Measurements from ENCODE around the gene CSN1S1. TPM values are rescaled to one million over a fixed set of nuclear protein-coding genes. Genes with fewer than 3 reads are reported as not detected.

Gene CSN1S1, protein sequence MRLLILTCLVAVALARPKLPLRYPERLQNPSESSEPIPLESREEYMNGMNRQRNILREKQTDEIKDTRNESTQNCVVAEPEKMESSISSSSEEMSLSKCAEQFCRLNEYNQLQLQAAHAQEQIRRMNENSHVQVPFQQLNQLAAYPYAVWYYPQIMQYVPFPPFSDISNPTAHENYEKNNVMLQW
- total RNA-seq = not detected
- polyA plus RNA-seq = not detected

DNA sequence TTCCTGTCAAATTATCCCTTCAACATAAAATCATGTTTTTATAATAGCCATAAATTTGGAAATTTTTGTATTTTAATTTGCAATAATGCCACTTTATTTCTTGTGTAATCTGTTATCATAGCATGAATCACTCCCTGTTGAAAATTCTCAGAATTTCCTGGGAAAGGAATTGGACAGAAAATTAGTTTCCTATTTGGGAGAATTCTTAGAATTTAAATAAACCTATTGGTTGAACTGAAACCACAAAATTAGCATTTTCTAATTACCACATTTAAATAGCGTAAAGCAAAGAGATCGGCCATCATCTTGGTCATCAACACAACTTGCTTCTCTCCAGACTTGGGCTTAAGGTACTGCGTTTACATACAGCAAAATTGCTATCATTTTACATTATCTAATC is at the start of gene CSN1S1:
Gene CSN1S1, plus strand, starts transcription at position 301 of the 400 bp plus-strand sequence. CDS start 1,488 bp downstream, outside the sequence.
- no peak within 1 kb of the TSS for H3K27ac ChIP-seq (ENCODE audit: insufficient read depth, low read length, poor library complexity, severe bottlenecking)
- no peaks in the 10 kb centered on the region for H3K36me3 Mint-ChIP-seq
- peaks cover 0 to 3% (median 0%) of the 10 kb centered on the region in 7 donors for H3K9me3 Mint-ChIP-seq
- H3K27ac Mint-ChIP-seq = no peak within 1 kb of the TSS
- H3K4me1 ChIP-seq (ENCODE audit: control insufficient read depth, insufficient read depth, low read length, poor library complexity, severe bottlenecking) = no peaks in the 10 kb centered on the region
- H3K27me3 ChIP-seq (ENCODE audit: control insufficient read depth, insufficient read depth, low read length) = no peaks in the 10 kb centered on the region
- no peak for DNase-seq
- H3K4me3 Mint-ChIP-seq = no peak within 1 kb of the TSS
- no peaks in the 10 kb centered on the region for H3K4me1 Mint-ChIP-seq
- no peaks in the 10 kb centered on the region for H3K36me3 ChIP-seq (ENCODE audit: control insufficient read depth, insufficient read depth, low read length)
- H3K27me3 Mint-ChIP-seq = no peaks in the 10 kb centered on the region
- no peak for ATAC-seq (ENCODE audit: low read depth in 2 of 2)
- H3K4me3 ChIP-seq (ENCODE audit: low read depth, low read length) = no peak within 1 kb of the TSS
- no peaks in the 10 kb centered on the region for H3K9me3 ChIP-seq (ENCODE audit: control insufficient read depth in 2 of 2, low read length in 2 of 2)

DNA sequence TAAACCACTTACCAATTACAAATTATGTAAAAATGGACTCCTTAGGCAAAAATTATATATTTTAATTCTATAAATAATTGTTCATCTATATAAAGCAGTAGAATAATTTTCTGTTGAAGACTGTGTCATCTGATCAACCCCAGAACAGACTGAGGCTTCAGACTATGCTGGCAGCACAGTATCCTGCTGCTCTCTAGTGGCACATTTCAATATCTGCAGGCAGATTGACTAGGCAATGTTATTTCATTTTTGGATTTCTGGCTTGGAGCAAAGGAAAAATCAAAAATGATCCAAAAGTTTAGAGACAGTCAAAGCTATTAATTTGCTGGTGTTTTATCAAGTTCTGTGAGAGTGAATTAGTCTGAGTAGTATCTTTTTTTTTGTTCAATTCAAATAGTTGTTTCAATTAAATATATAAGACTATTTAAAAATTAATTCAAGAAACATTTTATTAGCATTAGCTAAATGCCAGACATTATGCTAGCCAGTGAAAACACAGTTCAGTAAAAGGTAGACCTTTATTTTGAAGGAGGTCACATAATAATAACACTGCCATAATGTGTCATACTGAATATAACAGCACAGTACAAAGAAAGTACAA is 49.6 kb upstream of the CSN1S1 start:
- no peaks in the 10 kb centered on the region for H3K4me1 ChIP-seq (ENCODE audit: control insufficient read depth, insufficient read depth, low read length, poor library complexity, severe bottlenecking)
- Mint-ChIP-seq H3K27me3 (no peaks in the 10 kb centered on the region), H3K27ac (no peak overlapping the region), H3K9me3 (peaks cover 0 to 3% (median 0%) of the 10 kb centered on the region in 7 donors), H3K36me3 (no peaks in the 10 kb centered on the region), H3K4me1 (peaks cover 0 to 1% (median 0%) of the 10 kb centered on the region in 4 donors), H3K4me3 (no peak overlapping the region)
- no peaks in the 10 kb centered on the region for H3K36me3 ChIP-seq (ENCODE audit: control insufficient read depth, insufficient read depth, low read length)
- H3K27me3 ChIP-seq (ENCODE audit: control insufficient read depth, insufficient read depth, low read length) = no peaks in the 10 kb centered on the region
- DNase-seq = peak in 2 of 3 donors; percentile 34 to 39
- H3K4me3 ChIP-seq (ENCODE audit: low read depth, low read length) = no peak overlapping the region
- peak; percentile 58 to 60 for ATAC-seq (ENCODE audit: low read depth in 2 of 2)
- no peaks in the 10 kb centered on the region for H3K9me3 ChIP-seq (ENCODE audit: control insufficient read depth in 2 of 2, low read length in 2 of 2)
- H3K27ac ChIP-seq (ENCODE audit: insufficient read depth, low read length, poor library complexity, severe bottlenecking) = no peak overlapping the region

GRCh38 chr4:69882150-69882549 is 48.7 kb upstream of the CSN1S1 start:
- H3K36me3 Mint-ChIP-seq = no peaks in the 10 kb centered on the region
- H3K27ac Mint-ChIP-seq = no peak overlapping the region
- H3K27ac ChIP-seq (ENCODE audit: insufficient read depth, low read length, poor library complexity, severe bottlenecking) = no peak overlapping the region
- H3K4me3 Mint-ChIP-seq = no peak overlapping the region
- H3K9me3 Mint-ChIP-seq = peaks cover 0 to 3% (median 0%) of the 10 kb centered on the region in 7 donors
- no peaks in the 10 kb centered on the region for H3K9me3 ChIP-seq (ENCODE audit: control insufficient read depth in 2 of 2, low read length in 2 of 2)
- H3K4me3 ChIP-seq (ENCODE audit: low read depth, low read length) = no peak overlapping the region
- H3K4me1 ChIP-seq (ENCODE audit: control insufficient read depth, insufficient read depth, low read length, poor library complexity, severe bottlenecking) = no peaks in the 10 kb centered on the region
- H3K4me1 Mint-ChIP-seq = peaks cover 0 to 1% (median 0%) of the 10 kb centered on the region in 4 donors
- DNase-seq = no peak
- H3K27me3 ChIP-seq (ENCODE audit: control insufficient read depth, insufficient read depth, low read length) = no peaks in the 10 kb centered on the region
- H3K27me3 Mint-ChIP-seq = no peaks in the 10 kb centered on the region
- ATAC-seq (ENCODE audit: low read depth in 2 of 2) = no peak
- H3K36me3 ChIP-seq (ENCODE audit: control insufficient read depth, insufficient read depth, low read length) = no peaks in the 10 kb centered on the region

GRCh38 chr4:69888336-69888735 is 42.5 kb upstream of the CSN1S1 start:
- Histone ChIP-seq H3K4me1 (ENCODE audit: control insufficient read depth, insufficient read depth, low read length, poor library complexity, severe bottlenecking) (no peaks in the 10 kb centered on the region), H3K9me3 (ENCODE audit: control insufficient read depth in 2 of 2, low read length in 2 of 2) (no peaks in the 10 kb centered on the region), H3K27ac (ENCODE audit: insufficient read depth, low read length, poor library complexity, severe bottlenecking) (no peak overlapping the region), H3K27me3 (ENCODE audit: control insufficient read depth, insufficient read depth, low read length) (no peaks in the 10 kb centered on the region), H3K36me3 (ENCODE audit: control insufficient read depth, insufficient read depth, low read length) (no peaks in the 10 kb centered on the region), H3K4me3 (ENCODE audit: low read depth, low read length) (no peak overlapping the region)
- ATAC-seq (ENCODE audit: low read depth in 2 of 2) = no peak
- peaks cover 0 to 3% (median 1%) of the 10 kb centered on the region in 7 donors for H3K9me3 Mint-ChIP-seq
- peaks cover 0 to 3% (median 0%) of the 10 kb centered on the region in 4 donors for H3K4me1 Mint-ChIP-seq
- H3K27me3 Mint-ChIP-seq = peaks cover 4% of the 10 kb centered on the region
- no peak overlapping the region for H3K4me3 Mint-ChIP-seq
- no peak overlapping the region for H3K27ac Mint-ChIP-seq
- peak in 1 of 3 donors; percentile 1 for DNase-seq
- no peaks in the 10 kb centered on the region for H3K36me3 Mint-ChIP-seq

- no peaks in the 10 kb centered on the region for H3K36me3 Mint-ChIP-seq
- H3K36me3 ChIP-seq (ENCODE audit: control insufficient read depth, insufficient read depth, low read length) = no peaks in the 10 kb centered on the region
- ATAC-seq (ENCODE audit: low read depth in 2 of 2) (no peak), DNase-seq (no peak)
- H3K9me3 ChIP-seq (ENCODE audit: control insufficient read depth in 2 of 2, low read length in 2 of 2) = no peaks in the 10 kb centered on the region
- no peak overlapping the region for H3K4me3 Mint-ChIP-seq
- H3K27me3 Mint-ChIP-seq = peaks cover 8% of the 10 kb centered on the region
- no peaks in the 10 kb centered on the region for H3K4me1 ChIP-seq (ENCODE audit: control insufficient read depth, insufficient read depth, low read length, poor library complexity, severe bottlenecking)
- H3K27me3 ChIP-seq (ENCODE audit: control insufficient read depth, insufficient read depth, low read length) = no peaks in the 10 kb centered on the region
- no peak overlapping the region for H3K4me3 ChIP-seq (ENCODE audit: low read depth, low read length)
- peaks cover 0 to 3% (median 0%) of the 10 kb centered on the region in 7 donors for H3K9me3 Mint-ChIP-seq
- H3K27ac ChIP-seq (ENCODE audit: insufficient read depth, low read length, poor library complexity, severe bottlenecking) = no peak overlapping the region
- H3K27ac Mint-ChIP-seq = no peak overlapping the region
- H3K4me1 Mint-ChIP-seq = no peaks in the 10 kb centered on the region
Observed at GRCh38 chr4:69894186-69894585, 36.7 kb upstream of the CSN1S1 start.

- no peaks in the 10 kb centered on the region for H3K9me3 ChIP-seq (ENCODE audit: control insufficient read depth in 2 of 2, low read length in 2 of 2)
- Mint-ChIP-seq H3K4me3 (no peak overlapping the region), H3K9me3 (peaks cover 0 to 3% (median 0%) of the 10 kb centered on the region in 7 donors), H3K27ac (no peak overlapping the region), H3K27me3 (peaks cover 8% of the 10 kb centered on the region), H3K4me1 (no peaks in the 10 kb centered on the region), H3K36me3 (no peaks in the 10 kb centered on the region)
- H3K27ac ChIP-seq (ENCODE audit: insufficient read depth, low read length, poor library complexity, severe bottlenecking) = no peak overlapping the region
- H3K27me3 ChIP-seq (ENCODE audit: control insufficient read depth, insufficient read depth, low read length) = no peaks in the 10 kb centered on the region
- H3K4me3 ChIP-seq (ENCODE audit: low read depth, low read length) = no peak overlapping the region
- no peaks in the 10 kb centered on the region for H3K36me3 ChIP-seq (ENCODE audit: control insufficient read depth, insufficient read depth, low read length)
- ATAC-seq (ENCODE audit: low read depth in 2 of 2) = no peak
- no peaks in the 10 kb centered on the region for H3K4me1 ChIP-seq (ENCODE audit: control insufficient read depth, insufficient read depth, low read length, poor library complexity, severe bottlenecking)
- no peak for DNase-seq
Observed at GRCh38 chr4:69894721-69895120, 36.1 kb upstream of the CSN1S1 start.

DNA sequence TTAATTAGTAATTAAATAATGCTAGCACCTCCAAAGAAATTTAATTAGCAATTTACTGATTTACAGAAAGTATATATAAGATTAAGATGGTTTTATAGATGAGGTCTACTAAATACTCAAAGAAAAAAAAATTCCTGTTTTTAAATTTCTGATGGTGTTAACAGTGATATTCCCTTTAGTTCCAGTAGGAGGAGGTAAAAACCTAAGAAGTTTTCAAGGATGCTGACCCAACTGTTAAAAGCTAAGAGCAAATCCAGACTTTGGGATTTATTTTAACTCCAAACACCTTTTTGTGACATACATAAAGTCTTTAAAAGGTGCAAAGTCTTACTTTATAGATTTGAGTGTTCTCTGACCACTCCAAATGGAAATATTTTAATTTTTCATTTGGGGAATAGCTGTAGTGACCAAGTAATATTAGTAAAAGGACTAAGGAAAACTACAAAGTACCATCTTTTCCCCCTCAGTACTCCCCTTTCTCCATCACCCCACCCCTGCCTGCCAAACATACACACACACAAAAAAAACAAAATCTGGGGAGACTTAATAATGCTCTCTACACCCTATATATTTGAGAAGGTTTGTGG is 34.2 kb upstream of the CSN1S1 start:
- Mint-ChIP-seq H3K36me3 (no peaks in the 10 kb centered on the region), H3K4me1 (no peaks in the 10 kb centered on the region), H3K4me3 (no peak overlapping the region), H3K27ac (no peak overlapping the region), H3K27me3 (peaks cover 5% of the 10 kb centered on the region), H3K9me3 (peaks cover 0 to 3% (median 0%) of the 10 kb centered on the region in 7 donors)
- ATAC-seq (ENCODE audit: low read depth in 2 of 2) (no peak), DNase-seq (no peak)
- Histone ChIP-seq H3K9me3 (ENCODE audit: control insufficient read depth in 2 of 2, low read length in 2 of 2) (no peaks in the 10 kb centered on the region), H3K4me1 (ENCODE audit: control insufficient read depth, insufficient read depth, low read length, poor library complexity, severe bottlenecking) (no peaks in the 10 kb centered on the region), H3K27me3 (ENCODE audit: control insufficient read depth, insufficient read depth, low read length) (no peaks in the 10 kb centered on the region), H3K27ac (ENCODE audit: insufficient read depth, low read length, poor library complexity, severe bottlenecking) (no peak overlapping the region), H3K4me3 (ENCODE audit: low read depth, low read length) (no peak overlapping the region), H3K36me3 (ENCODE audit: control insufficient read depth, insufficient read depth, low read length) (no peaks in the 10 kb centered on the region)
